ENCODE results near the gene MYO1D.

MYO1D gene

DNA sequence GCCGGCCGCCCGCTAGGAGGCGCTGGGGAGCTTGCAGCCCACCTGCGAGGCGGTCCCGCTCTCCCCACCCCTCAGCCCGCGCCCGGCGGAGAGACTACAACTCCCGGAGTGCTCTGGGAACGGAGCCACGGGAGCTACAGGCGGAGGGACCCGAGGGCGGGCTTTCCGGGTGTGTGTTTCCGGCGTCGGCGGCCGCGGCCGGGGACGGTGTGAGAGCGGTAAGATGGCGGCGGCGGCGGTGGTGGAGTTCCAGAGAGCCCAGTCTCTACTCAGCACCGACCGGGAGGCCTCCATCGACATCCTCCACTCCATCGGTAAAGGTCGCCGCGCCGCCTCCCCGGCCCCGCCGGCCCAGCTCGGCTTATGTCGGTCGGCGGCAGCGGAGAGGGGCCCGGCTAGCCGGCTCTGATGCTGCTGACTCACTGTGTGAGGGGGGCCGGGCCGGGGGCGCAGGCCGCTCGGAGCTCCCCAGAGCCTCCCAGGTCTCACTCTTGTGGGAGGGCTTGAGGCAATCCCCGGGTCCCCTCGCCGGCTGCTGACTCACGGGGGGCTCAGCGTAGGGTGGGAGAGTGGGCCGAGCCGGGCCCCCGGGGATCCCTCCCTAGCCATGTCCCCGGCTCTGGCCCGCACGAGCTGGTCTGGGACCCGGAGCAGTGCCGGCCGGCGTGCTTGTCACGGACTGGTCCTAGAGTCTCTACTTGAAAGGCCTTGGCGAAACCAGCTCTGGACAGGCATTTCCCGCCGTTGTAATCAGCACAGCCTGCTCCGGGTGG is 432.4 kb downstream of the MYO1D start, which contains the start of gene PSMD11:
TSS of gene PSMD11 (plus strand) at position 210 of the 773 bp plus-strand sequence. CDS start at position 224, 14 bp downstream.
- peak; percentile 96 for DNase-seq

DNA sequence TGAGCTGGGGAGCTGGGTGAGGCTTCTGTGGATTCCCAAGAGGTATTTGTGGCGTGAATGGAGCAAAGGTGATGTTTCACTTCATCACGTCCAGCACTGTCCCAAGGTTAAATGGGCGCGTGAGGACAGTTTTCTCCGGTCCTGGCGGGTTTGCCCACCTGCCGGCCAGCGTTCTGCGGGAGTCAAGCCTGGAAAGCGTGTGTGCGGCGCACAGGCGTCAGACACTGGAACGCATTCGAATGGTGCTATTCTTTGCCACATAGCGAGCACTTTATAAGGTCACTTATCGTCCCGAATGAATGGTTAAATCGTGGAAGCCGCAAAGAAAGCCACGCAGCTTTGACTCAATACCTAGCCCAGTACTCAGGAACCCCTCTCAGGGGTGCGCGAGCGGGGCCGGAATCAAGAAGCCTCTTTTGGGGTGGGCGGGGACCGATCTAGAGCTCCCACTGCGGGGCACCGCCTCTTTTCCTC is 433.1 kb downstream of the MYO1D start:
- DNase-seq = no peak
